NCI-H2107 treated with DMSO at 0.1 percent for 48 hours (cell line): ENCODE data around the gene MMEL1.
"Not testable (repeated sequence)": the region's sequence is repeated elsewhere in the genome, so short reads cannot be mapped to it uniquely, and the experiment has no call there.

Experiments
- DNase-seq: peaks from one replicate; lab custom pipeline; 2025; ENCODE audit not compliant: unreplicated experiment; lab: John Stamatoyannopoulos, UW

The MMEL1 gene

GRCh38 chr1:2577565-2578075 lies 55.2 kb downstream of the MMEL1 start:
- not testable (repeated sequence) for DNase-seq

DNA sequence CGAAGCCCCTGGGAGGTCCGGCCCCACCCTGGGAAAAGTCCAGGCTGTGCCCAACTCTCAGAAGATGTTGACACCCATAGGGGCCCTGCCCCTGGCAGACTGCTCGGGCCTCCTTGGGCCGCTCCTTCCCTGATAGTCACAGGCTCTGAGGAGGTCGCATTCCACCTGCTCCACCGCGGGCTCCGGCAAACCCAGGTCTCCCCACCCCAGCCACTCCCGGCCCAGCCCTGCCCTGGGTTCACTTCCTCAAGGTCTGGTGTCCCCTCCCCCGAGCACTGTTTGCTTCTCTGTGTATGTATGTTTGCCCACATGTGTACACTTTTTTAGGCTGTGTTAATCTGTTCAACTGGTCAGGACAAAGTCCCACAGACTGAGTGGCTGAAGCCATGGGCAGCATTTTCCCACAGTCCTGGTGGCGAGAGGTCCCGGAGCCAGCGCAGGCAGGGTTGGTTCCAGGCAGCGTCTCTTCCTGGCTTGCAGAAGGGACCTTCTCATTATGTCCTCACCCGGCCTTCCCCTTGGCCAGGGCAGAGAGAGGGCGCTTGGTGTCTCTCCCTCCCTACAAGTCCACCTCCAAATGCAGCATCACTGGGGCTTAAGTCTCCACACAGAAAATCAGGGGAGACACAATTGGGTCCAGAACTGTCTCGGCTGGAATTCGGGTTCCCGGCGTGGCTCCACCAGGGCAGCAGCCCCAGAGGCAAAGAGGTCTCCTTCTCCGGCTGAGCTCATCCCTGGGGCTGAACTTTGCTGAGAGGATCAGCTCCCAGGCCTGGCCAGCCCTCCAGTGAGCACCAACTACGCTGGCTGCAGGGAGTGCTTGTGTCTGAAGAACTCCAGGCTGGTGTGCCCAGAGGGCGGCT lies 56.8 kb downstream of the MMEL1 start:
- DNase-seq = no peak

DNA sequence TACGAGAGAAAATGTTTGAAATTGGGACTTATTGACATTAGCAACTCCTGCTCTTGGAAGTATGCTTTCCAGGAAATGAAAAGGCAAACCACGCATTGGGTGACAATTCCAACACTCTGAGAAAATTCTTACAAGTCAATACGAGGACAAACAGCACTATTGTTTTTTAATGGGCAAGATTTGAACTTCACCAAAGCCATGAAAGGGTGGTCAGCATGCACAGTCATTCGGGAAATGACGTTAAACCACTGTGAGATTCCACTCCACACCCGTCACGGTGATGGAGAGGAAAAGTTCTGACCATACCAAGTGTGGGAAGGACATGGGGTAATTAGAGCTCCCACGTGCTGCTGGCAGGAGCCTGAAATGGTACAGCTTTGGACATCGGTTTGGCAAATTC lies 58.5 kb downstream of the MMEL1 start:
- DNase-seq = no peak

- no peak for DNase-seq
These were observed 59.4 kb downstream of the MMEL1 start for GRCh38 chr1:2573250-2573920.

- no peak for DNase-seq
These were observed 61.5 kb downstream of the MMEL1 start for GRCh38 chr1:2571348-2571747.

- DNase-seq = no peak
These were observed 62.5 kb downstream of the MMEL1 start for GRCh38 chr1:2570332-2570731.

DNA sequence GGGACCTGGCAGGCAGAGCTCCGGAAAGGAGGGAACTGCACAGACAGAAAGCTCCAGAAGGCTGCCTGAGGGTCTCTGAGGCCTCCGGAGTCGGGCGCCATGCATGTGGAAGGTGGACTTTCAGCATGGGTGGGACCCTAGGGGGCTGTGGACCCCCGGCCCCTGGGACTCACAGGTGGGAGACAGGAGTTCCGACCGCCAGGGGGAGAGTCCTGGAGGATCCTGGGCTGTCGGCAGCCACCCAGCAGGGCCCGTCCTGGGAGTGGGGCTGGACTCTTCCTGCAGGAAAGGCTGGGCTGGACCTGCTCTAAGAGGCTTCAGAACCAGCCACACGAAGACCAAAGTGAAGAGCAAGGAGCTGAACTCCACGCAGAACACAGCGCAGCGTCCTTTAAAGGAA lies 63.1 kb downstream of the MMEL1 start:
- not testable (repeated sequence) for DNase-seq

GRCh38 chr1:2569060-2569459 lies 63.8 kb downstream of the MMEL1 start:
- DNase-seq = no peak

DNA sequence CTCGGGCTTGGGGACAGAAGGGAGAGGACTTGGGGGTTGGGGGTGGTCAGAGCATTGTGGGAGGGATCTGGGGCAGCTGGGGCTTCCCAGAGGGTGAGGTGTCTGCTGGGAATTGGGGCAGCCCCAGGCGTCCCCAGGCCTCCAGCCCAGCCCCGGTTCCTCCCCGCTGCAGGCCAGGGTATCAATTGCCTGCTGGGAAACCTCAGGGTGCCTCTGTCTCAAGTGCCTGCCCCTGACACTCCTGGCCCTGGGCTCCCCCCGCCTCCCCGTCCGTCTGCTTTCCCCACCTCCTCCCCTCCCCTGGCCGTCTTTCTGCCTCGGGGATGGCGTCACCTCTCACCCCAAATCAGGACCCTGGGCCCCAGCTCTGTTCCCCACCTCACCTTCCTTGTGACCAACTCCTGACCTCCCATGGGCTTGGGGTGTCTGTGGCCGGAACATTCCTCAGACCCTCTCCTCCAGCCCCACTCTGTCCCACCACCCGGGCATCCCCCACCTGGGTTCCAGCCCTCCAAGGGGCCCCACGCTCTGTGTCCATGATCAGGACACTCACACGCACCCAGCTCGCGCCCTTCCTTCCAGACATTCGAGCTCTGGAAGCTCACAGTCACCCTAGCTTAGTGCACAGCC lies 64.5 kb downstream of the MMEL1 start:
- not testable (repeated sequence) for DNase-seq

DNA sequence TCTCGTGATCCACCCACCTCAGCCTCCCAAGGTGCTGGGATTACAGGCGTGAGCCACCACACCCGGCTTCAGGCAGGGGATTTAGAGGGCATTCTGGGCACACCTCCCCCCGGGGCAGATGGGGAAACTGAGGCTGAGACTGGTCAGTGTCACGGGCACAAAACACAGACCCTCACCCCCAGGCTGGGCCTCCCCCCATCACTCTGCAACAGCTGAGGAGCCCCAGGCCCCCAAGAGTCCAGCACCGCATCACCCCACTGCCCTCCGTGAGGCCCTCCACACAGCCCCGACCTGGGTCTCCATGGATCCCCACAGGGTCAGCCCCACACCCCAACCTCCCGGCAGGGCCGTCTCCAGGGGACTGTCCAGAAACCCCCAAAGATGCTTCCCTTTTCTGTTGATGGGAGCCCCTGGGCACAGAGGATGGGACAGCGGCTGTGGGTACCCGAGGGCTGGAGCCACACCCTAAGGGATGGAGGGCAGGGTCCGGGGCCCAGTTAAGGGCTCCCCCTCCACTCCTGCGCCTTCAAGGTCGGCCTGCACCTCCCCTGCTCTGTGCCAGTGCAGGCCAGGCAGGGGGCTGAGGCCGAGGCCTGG lies 65.6 kb downstream of the MMEL1 start:
- no peak for DNase-seq

- no peak for DNase-seq
These were observed 66.4 kb downstream of the MMEL1 start for GRCh38 chr1:2566101-2567045.

DNA sequence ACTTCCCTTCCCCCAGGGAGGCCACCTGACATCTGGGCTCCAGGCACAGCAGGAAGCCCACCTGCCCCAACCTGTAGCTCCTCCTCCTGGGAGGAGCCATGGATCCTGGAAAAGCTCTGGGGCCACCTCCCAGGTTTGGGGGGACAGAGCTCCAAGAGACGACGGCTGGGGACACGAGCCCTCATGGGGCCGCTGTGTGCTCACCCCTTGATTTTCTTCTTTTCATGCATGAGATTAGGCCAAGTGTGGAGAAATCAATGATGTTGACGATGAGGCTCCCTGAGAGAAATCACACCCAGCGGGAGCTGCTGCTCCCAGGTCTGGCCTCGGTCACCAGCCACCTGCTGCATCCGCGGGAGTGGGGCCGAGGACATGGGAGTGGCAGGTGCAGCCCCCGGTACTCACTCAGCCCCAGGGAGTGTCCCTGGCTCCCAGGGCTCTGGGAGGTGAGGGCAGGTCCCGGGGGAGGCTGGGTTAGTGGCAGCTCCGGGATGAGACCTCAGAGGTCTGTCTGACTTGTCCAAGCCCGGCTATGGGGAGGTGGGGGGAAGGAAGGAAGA lies 67.9 kb downstream of the MMEL1 start:
- no peak for DNase-seq

DNA sequence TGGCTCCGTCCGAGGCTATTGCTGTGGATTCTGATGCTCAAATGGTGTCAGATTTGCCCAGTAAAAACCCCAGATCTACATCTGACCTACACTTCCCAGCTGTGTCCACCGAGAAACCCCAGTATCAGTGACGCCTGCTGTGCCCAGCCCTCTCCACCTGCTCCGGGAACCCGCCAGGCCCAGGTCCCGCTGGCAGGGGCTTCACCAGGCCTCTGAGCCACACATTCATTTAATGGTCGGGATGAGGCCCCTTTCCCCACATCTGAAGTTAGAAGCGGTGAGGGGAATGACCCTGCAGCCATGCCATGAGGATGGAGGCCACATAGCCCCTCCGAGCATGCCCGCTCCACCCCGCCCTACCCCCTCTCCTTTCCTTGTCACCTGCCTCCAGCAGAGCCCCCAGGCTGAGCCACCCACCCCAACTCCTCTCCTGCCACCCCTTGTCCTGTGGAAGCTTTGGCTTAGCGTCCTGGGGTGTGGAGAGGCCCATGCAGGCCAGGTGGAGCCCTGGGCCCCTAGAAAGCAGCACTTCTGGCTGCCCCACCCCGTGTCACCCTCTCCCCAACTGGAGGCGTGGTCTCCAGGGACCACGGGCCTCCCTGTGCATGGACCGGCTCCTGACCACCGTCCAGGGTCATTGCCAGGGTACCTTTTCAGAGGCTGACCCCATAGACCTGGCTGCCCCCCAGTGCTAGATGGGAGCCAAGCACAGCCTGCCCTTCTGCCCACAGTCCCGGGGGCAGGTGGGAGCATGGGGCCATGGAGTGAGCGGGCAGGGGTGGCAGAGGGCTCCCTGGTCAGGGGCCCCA lies 68.6 kb downstream of the MMEL1 start:
- no peak for DNase-seq

DNA sequence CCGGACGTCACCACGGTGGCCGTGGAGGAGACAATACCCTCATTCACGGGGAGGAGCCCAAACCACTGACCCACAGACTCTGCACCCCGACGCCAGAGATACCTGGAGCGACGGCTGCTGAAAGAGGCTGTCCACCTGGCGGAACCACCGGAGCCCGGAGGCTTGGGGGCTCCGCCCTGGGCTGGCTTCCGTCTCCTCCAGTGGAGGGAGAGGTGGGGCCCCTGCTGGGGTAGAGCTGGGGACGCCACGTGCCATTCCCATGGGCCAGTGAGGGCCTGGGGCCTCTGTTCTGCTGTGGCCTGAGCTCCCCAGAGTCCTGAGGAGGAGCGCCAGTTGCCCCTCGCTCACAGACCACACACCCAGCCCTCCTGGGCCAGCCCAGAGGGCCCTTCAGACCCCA lies 69.6 kb downstream of the MMEL1 start:
- no peak for DNase-seq

- no peak for DNase-seq
These were observed 70.6 kb downstream of the MMEL1 start for GRCh38 chr1:2561898-2562895.

DNA sequence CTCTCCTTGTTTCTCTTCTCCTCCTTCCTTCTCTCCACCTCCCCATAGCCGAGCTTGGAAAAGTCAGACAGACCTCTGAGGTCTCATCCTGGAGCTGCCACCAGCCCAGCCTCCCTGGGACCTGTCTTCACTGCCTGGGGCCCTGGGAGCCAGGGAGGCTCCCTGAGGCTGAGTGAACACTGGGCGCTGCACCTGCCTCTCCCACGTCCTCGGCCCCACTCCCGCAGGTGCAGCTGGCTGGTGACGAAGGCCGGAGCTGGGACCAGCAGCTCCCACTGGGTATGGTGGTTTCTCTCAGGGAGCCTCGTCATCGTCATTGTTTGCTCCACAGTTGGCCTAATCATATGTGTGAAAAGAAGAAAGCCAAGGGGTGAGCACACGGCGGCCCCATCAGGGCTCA lies 71.4 kb downstream of the MMEL1 start:
- DNase-seq = no peak

DNA sequence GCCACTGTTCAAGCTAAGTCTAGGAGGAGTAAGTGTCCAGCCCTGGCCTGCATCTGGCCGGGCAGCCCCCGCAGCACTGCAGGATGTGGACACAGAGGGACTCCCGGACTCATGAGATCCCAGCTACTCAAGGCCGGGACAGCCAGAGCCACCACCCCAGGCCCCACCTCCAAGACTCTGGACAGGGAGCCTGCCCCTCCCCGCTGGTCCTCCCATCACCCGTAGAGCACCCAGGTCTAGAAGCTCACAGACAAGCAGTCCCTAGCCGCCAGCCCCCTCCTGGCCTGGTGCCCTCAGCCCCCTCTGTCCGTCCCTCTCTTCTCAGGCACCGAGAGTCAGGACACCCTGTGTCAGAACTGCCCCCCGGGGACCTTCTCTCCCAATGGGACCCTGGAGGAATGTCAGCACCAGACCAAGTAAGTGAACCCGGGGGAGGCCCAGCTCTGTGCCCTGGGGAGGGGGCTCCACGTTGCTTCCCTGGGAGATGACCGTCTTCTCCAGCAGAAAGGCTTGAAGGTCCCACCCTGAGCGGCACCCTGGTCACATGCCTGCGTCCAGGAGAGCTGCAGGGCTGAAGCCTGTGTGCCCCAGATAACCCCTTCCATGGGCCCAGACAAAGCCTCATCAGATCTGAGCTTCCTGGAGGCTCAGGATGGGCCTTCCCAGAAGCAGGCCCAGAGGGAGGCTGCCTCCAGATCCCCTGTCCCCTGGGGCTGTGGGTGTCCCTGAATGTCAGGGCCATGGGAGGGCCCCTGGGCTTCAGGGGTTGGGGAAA lies 72.3 kb downstream of the MMEL1 start:
- no peak for DNase-seq
